SK-N-SH treated with all-trans-retinoic acid at 6 μM for 48 hours (cell line): ENCODE data around the gene ARHGAP9.

Experiments used
- ESRRG ChIP-seq: fragments of 250-450 bp; sonication (Bioruptor Pico); IDR thresholded peaks from 2 replicates; pipeline ENCODE4 v1.6.1; 2021; ENCODE audit warnings: mild to moderate bottlenecking
- RARB ChIP-seq: fragments of 250-450 bp; sonication (Bioruptor Pico); IDR thresholded peaks from 2 replicates; pipeline ENCODE4 v1.8.0; 2021; ENCODE audit warnings: mild to moderate bottlenecking, moderate library complexity

DNA sequence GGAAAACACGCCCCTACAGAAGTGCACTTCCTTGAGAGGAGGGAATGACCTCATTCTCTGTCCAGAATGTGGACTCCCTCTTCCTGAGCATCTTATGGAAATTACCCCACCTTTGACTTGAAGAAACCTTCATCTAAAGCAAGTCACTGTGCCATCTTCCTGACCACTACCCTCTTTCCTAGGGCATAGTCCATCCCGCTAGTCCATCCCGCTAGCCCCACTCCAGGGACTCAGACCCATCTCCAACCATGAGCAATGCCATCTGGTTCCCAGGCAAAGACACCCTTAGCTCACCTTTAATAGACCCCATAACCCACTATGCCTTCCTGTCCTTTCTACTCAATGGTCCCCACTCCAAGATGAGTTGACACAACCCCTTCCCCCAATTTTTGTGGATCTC, 29.6 kb downstream of the ARHGAP9 start:
- TF ChIP-seq RARB (no peak), ESRRG (CRISPR knock-in tag) (no peak)
